NK-92 (cell line): ENCODE data around the gene KLF13.

Source experiments
- DNase-seq: peaks from one replicate; lab custom pipeline; 2025; ENCODE audit not compliant: unreplicated experiment; lab: John Stamatoyannopoulos, UW

Gene KLF13

DNA sequence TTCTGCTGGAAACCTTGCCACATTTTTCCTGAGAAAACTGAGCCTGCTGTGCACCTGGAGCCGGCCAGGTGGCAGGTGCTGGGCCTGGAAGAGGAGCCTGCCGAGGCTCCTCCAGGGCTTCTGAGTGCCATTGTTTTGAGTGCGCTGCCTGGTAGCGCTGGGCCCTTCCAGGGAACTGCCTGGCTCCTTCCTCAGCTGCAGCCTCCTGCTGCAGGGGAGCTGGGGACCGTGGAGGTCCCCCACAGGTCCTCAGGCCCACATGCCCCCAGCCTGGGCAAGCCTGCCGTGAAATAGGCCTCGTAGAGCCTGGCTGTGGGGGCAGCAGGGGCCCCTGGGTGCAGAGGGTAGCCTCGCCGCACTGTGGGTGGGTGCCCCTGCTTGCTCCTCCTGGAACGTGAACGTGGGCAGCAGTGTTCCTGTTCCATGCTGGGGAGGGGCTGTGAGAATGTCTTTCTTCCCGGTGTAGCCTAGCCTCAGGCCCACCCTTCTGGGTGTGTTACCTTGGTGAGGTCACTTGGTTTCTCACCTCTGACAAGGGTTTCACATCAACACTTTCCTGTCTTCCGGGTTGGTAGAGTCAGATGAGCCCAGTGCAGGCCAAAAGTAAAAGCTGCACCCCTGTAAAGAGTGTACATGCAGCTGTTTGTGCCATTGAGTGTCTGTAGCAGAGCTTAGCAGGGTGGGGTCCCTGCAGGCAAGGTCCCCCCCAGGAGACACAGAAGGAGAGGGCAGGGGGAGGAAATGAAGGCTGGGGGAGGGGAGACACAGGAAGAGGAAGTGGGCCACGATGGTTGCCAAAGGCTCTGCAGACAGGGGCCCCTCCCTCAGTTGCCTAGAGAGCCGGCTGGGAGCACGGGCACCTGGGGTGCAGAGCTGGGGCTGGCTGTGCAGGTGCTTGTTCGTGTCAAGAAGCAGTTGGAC lies 34.5 kb downstream of the KLF13 start:
- peak; percentile 34 for DNase-seq

DNA sequence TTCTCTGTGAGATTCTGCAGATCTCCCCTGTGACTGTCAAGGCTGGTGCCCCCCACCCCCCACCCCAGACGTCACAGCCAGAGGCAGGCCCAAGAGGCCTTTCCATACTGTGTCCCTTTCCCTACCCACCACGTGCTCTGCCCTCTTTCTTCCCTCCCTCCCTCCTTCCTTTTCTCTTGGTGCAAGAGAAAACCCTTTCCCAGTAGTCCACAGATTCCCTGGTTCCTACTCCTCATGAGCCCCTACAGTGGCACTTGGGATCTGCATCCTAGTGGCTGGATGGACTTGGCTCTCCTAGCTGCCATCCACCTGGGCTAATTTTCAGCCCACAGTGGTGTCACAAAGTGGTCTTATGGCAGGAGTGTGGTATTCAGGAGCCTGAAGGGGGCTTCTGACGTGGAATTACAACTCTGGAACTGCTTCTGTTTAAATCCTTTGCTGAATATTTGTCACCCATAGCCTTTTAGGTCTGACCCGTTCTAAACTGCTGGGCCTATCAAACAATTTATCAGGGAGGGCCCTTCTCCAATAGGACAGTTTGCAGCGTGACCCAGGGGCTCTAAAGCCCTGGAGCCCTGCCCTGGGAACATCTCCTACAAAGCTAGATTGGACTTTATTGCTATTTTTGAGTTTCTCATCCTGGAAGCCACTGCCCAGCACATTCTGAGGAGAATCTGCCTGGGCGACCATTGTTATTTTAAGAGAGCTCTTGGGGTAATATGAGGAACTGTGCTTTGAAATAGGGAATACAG lies 35.3 kb downstream of the KLF13 start:
- no peak for DNase-seq

DNA sequence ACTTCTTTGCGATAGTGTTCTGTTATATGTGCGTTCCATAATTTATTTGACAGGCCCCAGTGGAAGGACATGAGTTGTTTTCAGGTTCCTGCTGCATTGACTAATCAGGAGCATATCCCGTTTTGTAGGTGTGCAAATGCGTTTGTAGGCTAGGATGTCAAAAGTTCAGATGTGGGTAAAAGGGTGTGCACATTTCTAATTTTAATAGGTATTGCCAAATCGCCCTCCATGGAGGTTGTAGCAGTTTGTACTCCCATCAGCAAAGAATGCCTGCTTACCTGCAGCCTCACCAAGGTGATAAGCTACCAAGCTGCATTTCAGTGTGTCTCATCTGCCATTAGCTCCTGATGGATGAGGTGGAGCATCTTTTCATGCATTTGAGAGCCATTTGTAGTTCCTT lies 36.3 kb downstream of the KLF13 start:
- DNase-seq = no peak

DNA sequence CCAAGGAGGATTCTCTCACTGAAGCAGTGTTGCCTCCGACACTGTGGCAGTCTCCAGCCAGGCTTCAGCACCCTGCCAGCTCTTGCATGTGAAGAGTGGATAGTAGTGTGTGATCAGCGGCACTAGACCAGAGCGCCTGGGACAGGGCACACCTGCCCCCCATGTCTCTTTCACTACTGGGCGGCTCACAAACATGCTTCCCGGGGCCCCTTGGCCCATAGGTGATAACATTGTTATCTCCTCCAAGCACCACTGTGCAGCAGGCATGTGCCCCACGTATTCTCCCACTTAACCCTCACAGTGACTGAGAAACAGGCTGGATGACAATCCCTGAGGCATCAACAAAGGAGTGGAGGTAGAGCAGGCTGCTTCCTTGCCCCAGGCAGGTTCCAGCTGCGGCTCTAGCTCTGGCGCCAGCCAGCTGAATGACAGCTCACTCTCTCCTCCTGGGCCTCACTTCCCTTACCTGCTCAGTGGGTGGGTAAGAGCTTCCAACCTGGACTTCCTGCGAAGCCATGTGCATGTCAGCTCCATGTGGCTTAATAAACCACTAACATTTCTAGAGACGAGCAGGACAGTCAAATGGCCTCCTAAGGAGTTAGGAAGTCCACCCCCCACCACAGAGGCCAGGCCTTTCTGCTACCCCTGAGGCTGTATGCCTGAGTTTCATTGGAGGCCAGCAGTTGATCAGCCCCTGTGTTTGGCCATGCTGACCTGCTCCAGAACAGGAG lies 37.8 kb downstream of the KLF13 start:
- no peak for DNase-seq

DNA sequence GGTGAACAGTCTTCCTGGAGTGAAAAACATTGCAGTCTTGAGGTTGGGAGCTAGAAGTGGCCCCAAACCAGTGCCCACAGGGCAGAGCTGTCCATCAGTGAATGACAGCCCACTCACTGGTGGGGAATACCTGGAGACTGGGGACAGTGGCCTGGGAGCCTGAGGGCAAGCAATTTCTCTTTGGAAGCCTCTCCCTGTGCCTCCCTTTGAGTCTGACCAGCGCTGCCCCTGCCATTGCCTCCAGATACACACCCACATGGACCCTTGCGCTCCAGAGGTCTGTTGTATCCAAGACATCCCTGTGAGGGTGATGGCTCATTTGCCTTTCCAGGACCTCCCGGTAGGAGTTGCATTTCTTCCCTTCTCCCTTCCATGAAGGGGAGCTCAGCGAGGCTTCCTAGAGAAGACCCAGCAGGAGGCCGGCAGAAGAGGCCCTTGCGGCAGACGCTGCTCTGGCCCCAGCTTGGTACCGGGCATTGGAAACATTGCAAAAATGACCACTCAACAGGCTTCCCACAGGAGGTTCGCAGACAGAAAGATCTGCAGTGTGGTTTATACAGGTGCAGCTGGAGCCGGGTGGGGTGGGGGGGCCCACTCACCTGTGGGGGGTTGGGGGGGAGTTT lies 38.5 kb downstream of the KLF13 start:
- DNase-seq = no peak

DNA sequence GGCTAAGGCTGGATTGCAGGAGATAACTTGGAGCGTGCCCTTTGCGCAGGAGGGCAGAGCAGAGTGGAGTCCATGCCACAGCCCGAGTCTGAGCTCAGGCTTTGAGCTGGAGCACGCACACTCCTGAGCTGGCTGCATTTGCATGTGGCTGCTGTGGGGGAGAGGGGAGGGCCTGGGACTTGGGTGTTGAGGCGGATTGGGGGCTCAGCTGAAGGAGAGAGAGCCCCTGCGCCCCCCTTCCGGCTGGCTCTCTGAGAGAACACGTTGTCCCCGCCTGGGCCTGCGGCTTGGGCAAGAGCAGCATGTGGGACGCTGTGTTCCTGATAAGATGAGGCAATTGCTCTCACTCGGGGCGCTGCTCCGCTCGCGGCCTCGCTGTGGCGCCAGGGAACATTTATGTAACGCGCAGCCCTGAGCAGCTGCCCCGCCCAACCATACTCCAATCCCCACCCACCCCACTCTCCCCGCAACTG lies 39.1 kb downstream of the KLF13 start:
- DNase-seq = no peak

DNA sequence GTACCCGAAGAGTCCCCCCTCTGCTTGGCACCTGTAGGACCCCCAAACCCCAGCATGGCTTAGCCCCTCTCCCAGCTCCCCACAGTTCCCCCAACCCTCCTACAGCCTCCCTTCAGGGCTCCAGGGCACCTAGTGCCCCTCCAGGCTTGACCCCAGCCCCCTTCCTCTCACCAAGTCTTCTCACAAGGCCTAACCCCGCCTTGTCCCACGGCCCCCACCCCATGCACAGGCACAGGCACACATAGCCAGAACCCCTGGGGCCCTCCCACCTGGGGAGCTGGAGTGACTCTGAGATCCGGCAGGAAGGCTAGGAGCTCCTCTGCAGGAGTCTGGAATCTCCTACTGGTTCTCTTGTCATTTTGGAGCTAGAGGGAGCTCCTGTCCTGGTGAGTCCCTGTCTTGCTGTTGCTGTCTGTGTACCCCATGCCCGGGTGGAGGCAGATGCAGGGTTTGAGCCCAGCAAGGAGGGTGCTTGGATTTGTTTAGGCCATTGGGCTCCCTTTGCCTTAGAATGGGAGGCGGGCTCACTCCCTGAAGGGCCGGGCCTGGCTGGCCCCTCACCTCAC lies 39.6 kb downstream of the KLF13 start:
- no peak for DNase-seq

DNA sequence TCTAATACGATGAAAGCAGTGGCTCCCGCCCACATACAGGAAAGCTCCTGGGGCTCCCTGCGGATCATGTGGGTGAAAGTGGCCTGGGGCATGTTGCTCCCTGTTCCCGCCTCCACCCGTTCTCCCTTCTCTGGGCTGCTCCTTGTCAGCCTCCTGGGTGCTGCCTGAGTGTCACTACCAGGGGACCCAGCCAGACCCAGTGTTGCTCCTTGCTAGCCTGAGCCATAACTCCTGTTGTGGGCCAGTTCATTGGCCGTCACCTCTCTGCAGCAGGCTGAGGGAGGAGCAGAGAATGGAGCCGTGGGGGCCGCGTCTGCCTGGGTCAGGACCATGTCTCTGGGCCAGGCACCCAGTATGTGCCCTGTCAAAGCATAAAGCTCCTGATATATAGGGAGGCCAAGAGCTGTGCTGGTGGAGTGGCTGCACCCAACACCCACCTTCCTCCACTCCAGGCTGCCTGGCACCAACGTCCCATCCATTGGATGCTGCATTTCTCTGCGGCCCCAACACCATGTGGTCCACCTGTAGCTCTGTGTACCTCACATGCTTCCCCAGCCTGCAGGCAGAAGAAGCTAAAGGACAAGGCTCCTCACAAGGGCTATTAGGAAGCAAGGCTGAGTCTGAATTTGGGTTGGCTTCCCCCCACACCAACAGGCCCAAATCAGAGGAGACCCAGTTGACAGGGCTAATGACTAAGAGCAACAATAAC lies 40.5 kb downstream of the KLF13 start:
- DNase-seq = no peak

DNA sequence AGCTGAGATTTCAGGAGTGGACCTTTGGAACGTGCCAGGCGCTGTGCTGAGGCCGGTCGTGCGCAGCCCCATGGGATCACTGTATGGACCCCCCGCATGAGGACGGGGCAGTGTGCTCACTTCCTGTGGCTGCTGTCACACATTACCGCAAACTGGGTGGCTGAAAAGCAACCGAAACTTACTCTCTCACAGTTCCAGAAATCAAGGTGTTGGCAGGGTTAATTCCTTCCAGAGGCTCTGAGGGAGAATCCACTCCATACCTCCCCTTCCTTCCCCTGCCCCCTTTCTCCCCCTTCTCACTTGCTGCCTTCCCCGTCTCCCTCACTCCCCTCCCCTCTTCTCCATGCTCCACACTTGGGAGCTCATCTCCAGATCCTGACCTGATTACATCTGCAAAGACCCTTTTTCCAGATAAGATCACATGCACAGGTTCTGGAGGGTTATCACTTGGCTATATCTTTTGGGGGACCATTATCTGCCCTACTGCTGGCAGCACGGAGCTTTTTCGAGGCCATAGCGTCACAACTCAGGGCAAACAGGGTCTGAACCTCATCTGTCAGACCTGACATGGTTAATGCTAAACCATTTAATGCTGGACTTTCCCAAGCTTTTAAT lies 41.2 kb downstream of the KLF13 start:
- no peak for DNase-seq

DNA sequence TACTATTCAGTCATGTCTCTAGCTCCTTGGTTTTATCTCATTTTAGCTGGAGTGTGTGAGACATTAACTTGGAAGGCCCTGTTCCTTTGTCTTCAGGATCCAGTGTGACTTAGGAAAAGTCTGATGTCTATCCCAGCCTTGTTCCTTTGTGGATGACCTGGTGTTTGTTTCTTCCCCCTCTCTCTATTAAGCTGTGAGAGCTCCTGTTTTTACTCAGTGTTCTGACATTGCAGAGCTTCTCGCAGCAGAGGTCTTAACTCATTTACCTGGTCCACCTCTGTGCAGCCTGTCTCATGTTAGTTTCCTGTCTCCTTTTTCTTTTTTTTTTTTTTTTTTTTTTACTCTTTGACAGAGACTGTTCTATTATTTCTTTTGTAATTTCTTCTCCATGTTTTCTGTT lies 43.1 kb downstream of the KLF13 start:
- no peak for DNase-seq

DNA sequence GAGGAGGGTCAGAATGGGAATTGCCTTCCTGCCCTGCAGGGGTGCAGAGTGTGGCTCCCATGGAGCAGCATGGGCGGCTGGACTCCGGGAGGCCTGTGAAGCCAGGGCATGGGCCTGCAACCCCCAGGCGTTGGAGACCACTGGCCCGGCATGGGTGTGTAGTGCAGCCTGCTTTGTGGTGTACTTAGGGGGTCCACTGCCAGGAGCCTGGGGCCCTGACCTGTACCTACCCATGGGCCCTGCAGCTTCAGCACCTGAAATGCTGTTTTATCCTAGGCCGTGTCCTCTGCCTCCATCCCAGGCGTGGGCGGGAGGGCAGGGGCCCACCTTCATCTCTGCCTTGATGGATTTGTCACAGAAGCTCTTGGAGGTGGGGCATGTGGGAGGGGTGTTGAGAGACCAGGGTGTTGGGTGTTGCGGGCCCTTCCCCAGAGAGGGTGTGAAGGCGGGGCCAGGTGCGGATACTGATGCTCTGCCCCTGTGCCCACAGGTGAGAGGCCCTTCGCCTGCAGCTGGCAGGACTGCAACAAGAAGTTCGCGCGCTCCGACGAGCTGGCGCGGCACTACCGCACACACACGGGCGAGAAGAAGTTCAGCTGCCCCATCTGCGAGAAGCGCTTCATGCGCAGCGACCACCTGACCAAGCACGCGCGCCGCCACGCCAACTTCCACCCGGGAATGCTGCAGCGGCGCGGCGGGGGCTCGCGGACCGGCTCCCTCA lies 45.0 kb downstream of the KLF13 start:
- no peak for DNase-seq

DNA sequence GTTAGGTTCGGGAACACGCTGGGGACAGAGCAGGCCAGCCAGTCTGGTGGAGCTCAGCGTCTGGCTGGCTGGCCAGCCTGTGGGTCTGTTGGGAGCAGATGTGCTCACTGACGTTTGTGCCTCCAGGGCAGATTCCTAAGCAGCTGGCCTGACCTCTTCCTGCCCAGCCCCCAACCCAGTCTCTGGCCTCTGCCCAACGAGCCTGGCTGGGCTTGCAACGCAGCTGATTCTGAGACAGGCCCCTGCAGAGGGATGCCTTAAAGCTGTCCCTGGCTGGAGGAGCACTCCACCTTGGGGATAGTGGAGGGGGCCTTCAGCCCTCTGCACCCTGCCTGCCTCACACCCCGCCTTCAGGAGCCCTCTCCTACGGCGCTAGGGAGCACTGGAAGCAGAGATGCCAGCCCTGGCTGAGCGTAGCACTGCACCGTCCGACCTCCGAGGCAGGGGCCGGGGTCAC lies 46.0 kb downstream of the KLF13 start:
- DNase-seq = no peak

DNA sequence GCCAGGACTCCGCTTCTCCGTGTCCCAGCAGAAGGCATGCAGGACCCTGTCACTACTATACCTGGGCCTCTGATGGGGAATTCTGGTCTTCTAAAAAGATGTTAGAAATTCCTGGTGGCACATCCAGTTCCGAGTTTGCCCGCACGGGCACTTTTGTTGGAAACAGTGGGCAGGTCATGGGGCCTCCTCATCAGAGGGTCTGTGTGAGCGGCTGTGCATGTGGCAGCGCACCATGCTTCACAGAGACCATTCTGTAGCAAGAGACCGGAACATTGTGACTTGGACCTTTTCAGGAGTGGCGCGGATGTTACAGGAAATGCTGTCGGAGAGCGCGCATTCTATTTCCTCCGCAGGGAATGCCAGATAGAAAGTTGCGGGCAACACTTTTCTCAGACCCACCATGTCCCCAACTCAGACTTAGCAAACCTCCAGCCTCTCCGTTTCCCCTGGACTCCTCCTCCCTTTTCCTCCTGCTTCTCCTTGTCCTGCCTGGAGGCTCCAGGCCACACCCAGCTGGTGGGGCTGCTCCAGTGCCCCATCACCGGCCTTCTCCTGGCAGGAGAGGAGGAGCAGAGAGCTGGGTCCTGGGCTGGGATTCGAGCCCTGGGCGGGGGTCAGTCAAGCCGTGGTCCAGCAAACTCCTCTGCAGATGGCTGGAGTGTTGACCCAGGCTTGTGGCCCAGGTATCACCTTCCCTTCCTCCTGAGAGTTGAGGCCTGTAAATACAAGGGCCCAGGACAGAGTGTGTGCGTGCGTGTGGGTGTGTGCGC lies 46.6 kb downstream of the KLF13 start:
- DNase-seq = no peak

DNA sequence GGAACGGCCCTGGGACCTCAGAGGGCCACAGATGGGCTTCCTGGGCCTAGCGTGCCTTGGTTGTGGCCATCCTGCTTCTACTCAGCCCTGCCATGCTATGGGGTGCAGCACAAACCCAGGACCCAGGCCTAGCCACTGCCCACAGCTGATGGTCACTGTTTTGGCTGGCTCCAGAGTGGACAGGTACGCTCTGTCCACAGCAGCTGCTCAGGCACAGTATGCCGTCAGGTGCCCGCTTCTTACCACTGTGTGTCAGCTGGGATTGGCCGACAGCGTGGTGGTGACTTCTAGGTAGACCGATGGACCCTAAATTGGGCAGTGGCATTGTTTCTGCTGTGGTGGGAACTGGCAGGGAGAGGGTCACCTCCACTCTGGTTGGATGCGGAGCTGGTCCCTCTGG lies 47.3 kb downstream of the KLF13 start:
- no peak for DNase-seq

DNA sequence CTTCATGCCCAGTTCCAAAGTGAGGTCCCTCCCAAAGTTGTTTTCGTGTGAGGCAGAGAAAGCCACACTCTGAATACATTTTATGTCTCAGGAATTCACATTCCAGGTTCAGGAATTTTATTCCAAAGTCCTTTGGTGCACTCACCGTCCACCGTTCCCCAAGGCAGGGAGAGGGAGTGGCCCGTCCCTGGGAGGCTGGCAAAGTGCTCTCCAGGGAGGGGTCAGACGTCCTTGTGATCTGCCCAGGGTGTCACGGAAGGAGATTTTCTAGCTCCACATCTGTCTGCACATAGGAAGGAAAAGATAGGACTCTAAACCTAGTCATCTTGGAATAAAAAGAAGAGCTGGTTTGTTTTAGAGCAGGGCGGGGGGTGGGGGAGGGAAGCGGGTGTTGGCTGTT lies 47.9 kb downstream of the KLF13 start:
- no peak for DNase-seq

DNA sequence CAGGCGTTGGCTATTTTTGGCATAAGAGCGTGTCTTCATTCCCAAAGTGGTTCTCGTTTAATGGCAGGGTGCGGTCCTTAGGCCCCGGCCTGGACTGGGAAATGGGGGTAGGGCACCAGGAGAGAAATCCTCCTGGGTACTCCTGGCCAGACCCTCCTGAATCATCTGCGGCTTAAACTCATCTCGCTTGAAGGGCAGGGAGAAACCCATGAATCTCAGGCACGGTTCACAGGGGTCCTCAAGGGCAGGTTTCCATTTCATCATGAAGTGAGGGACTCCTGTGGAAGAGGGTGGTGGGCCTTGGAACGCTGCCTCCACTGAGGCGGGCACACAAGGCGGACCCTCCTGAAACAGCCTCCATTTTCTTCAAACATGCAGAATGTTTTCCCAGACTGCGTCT lies 48.4 kb downstream of the KLF13 start:
- DNase-seq = no peak

DNA sequence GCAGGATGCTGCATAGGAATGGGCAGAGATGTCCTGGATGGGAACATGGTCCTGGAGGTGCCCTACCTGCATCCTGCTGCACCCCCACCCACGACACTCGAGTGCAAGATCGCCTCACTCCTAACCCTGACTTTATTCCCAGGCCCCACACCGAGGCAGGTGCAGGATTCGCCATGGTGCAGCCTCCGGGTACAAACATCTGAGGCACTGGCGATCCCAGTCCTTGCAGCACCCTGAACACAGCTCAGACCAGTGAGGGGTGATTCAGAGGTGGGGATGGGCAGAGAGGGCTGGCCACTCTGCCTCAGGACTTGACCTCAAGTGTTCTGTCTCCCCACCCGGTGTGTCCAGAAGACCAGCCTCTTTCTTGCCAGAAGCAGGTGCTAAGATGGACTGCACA lies 49.1 kb downstream of the KLF13 start:
- DNase-seq = no peak

DNA sequence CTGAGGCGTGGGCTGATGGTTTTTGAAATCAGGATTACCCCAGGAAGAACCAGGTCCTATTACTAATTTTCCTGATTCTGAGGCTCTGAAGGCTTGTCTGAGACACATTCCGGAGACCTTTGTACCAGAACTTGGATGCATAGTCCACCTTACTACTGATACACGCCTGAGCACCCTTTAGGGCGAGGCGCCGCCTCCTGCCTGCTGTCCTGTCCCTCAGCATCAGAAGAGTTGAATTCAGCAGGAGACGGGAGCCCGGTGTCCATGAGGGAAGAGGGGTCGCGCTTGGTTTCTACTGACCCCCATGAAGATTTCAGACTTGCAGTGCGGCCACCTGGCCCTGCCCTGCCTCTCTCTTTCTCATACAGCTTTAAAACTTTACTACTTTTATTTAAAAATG lies 49.9 kb downstream of the KLF13 start:
- no peak for DNase-seq
